ENCODE results near the gene MOSPD3. TPM values are rescaled to one million over a fixed set of nuclear protein-coding genes. Genes with fewer than 3 reads are reported as not detected.

Gene MOSPD3
- total and polyA plus RNA-seq, 2 experiments from 2014 or later = 15.3 to 23.5 TPM

GRCh38 chr7:100655908-100656674 lies 43.8 kb downstream of the MOSPD3 start, which contains the start of gene ACTL6B:
Gene ACTL6B (minus strand): TSS chr7:100656448. CDS start chr7:100656354, 94 bp downstream.
- no peaks in the 10 kb centered on the region; the same call in 2 of the 3 replicates for H3K36me3 Mint-ChIP-seq (ENCODE audit: low read depth)
- peaks cover 41% of the 10 kb centered on the region for H3K27me3 ChIP-seq (ENCODE audit: insufficient read depth)
- H3K4me3 ChIP-seq = peak within 1 kb of the TSS; percentile 59
- no peak within 1 kb of the TSS for H3K27ac ChIP-seq (ENCODE audit: low read depth)
- H3K27ac Mint-ChIP-seq = no peak within 1 kb of the TSS
- DNase-seq (ENCODE audit: low spot score) (peak; percentile 95), ATAC-seq (peak; percentile 95)
- no peaks in the 10 kb centered on the region; the same call in 1 of the 2 replicates for H3K4me1 ChIP-seq (ENCODE audit: insufficient read depth)
- no peaks in the 10 kb centered on the region for H3F3A ChIP-seq (replicated peaks; ENCODE audit: low read depth)
- H3K4me2 ChIP-seq = peak within 1 kb of the TSS; percentile 78
- H3K79me2 ChIP-seq (replicated peaks; ENCODE audit: insufficient read depth) = no peaks in the 10 kb centered on the region
- no peaks in the 10 kb centered on the region for H3K9me2 ChIP-seq (ENCODE audit: insufficient read depth)
- no peaks in the 10 kb centered on the region; the same call in 2 of the 3 replicates for H3K9me3 Mint-ChIP-seq
- no peaks in the 10 kb centered on the region for H3K36me3 ChIP-seq (ENCODE audit: insufficient read depth)
- H3K4me1 Mint-ChIP-seq = peaks cover 5% of the 10 kb centered on the region; the same call in 2 of the 3 replicates
- H3K4me3 Mint-ChIP-seq = peak within 1 kb of the TSS; percentile 51; the same call in 2 of the 3 replicates
- H3K27me3 Mint-ChIP-seq (ENCODE audit: insufficient read depth, low read depth, poor library complexity) = peaks cover 21% of the 10 kb centered on the region
- peak within 1 kb of the TSS; percentile 81; the same call in 1 of the 2 replicates for H2AFZ ChIP-seq
- H4K20me1 ChIP-seq (replicated peaks; ENCODE audit: insufficient read depth) = no peaks in the 10 kb centered on the region
- TF ChIP-seq EZH2phosphoT487 (IDR thresholded peaks at IDR 0.05; ENCODE audit: unreplicated experiment) (no peak), NANOG (IDR thresholded peaks at IDR 0.05; ENCODE audit: borderline replicate concordance) (no peak), ZNF462 (CRISPR knock-in tag; IDR thresholded peaks at IDR 0.05) (no peak), STAT1 (IDR thresholded peaks at IDR 0.05; ENCODE audit: unreplicated experiment) (no peak), JUNB (IDR thresholded peaks at IDR 0.05; ENCODE audit: unreplicated experiment) (no peak), CREB1 (CRISPR knock-in tag; IDR thresholded peaks at IDR 0.05; ENCODE audit: low read depth) (peak; percentile 25), EZH2 (IDR thresholded peaks at IDR 0.05; ENCODE audit: low read depth, unreplicated experiment) (no peak), ZNF331 (CRISPR knock-in tag; IDR thresholded peaks at IDR 0.05; ENCODE audit: low read depth) (no peak), ETS1 (IDR thresholded peaks at IDR 0.05) (no peak), POLR2AphosphoS5 (IDR thresholded peaks at IDR 0.05; ENCODE audit: low read depth) (no peak), REST (IDR thresholded peaks at IDR 0.05; ENCODE audit: unreplicated experiment) (peak; percentile 98), CTCF (conservative IDR thresholded peaks at IDR 0.05; ENCODE audit: low read depth in 2 of 2) (no peak)

Data from GM23338 (cell line).